Measurements from ENCODE around the gene RCL1.
"Not testable (repeated sequence)": the region's sequence is repeated elsewhere in the genome, so short reads cannot be mapped to it uniquely, and the experiment has no call there.

Gene RCL1

DNA sequence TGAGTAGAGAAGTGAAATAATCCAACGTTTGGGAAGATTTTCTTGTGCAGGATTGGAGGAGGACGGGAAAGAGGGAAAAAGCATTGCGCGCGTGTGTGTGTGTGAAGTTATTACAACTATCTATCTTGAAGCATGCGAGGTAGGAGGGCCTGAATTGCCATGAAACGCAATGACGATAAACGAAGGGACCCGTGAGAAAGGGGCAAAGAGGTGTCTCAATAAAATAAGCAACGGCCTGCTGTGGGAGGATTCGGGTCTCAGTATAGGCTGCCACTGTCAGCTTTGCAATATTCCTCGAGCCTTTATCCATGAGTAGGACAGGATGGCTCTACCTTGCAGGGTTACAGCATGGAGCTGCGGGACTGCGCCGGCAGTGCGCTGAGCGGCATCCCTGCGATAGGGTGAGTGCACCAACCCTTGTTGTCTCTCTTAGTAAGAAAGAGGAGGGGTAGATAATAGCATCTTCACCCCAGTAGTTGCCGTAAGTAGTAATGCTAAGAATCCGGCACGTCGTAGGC lies 631 bp upstream of the RCL1 start:
- DNase-seq (ENCODE audit: low read depth in 1 of 2, low spot score in 1 of 2): no peak
- no peak for TF ChIP-seq JUND (IDR thresholded peaks at IDR 0.05; ENCODE audit: low read depth)
- in situ Hi-C loops (cut with HindIII; ENCODE audit: low pct_unique_long_range_greater_than_20kb, low sequenced_read_pairs): no loop called here

- in situ Hi-C loops (cut with HindIII; ENCODE audit: low pct_unique_long_range_greater_than_20kb, low sequenced_read_pairs): no loop called here
- DNase-seq (ENCODE audit: low read depth in 1 of 2, low spot score in 1 of 2): no peak
- TF ChIP-seq JUND (IDR thresholded peaks at IDR 0.05; ENCODE audit: low read depth): no peak
Measured at GRCh38 chr9:4793459-4794395, 983 bp downstream of the RCL1 start.

DNA sequence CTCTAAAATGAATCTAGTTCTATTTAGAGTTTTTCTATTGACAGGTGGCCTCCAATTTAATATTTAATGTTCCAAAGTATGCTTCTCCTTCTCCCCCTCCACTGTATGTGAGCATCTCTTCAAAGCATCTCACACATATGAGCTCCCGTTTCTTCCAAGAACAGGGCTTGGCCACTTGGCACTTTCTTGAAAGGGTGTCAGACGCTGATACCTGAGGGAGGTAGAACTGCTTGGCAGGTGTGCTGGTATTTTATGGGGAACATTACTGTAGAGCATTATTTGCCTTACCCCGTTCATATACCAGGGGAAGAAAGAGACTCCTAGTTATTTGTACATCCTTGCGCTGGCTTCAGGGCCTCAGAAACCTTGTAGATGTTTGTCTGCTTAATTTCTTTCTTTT lies 1.9 kb downstream of the RCL1 start:
- in situ Hi-C loops (cut with HindIII; ENCODE audit: low pct_unique_long_range_greater_than_20kb, low sequenced_read_pairs): no loop called here
- TF ChIP-seq JUND (IDR thresholded peaks at IDR 0.05; ENCODE audit: low read depth): no peak
- no peak for DNase-seq (ENCODE audit: low read depth in 1 of 2, low spot score in 1 of 2)

GRCh38 chr9:4795108-4795507 lies 2.4 kb downstream of the RCL1 start:
- DNase-seq (ENCODE audit: low read depth in 1 of 2, low spot score in 1 of 2); in situ Hi-C loops (cut with HindIII; ENCODE audit: low pct_unique_long_range_greater_than_20kb, low sequenced_read_pairs): not testable (repeated sequence)

DNA sequence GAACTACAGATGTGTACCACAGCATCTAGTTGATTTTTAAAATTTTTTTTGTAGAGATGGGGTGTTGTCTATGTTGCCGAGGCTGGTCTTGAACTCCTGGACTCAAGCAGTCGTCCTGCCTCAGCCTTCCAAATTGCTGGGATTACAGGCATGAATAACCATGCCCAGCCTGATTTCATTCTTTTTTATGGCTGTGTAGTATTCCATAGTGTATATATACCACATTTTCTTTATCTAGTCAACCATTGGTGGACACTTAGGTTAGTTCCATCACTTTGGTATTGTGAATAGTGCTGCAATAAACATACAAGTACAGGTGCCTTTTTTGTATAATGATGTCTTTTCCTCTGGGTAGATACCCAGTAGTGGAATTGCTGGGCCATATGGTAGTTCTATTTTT lies 3.8 kb downstream of the RCL1 start:
- no peak for TF ChIP-seq JUND (IDR thresholded peaks at IDR 0.05; ENCODE audit: low read depth)
- in situ Hi-C loops (cut with HindIII; ENCODE audit: low pct_unique_long_range_greater_than_20kb, low sequenced_read_pairs): no loop called here
- no peak for DNase-seq (ENCODE audit: low read depth in 1 of 2, low spot score in 1 of 2)

DNA sequence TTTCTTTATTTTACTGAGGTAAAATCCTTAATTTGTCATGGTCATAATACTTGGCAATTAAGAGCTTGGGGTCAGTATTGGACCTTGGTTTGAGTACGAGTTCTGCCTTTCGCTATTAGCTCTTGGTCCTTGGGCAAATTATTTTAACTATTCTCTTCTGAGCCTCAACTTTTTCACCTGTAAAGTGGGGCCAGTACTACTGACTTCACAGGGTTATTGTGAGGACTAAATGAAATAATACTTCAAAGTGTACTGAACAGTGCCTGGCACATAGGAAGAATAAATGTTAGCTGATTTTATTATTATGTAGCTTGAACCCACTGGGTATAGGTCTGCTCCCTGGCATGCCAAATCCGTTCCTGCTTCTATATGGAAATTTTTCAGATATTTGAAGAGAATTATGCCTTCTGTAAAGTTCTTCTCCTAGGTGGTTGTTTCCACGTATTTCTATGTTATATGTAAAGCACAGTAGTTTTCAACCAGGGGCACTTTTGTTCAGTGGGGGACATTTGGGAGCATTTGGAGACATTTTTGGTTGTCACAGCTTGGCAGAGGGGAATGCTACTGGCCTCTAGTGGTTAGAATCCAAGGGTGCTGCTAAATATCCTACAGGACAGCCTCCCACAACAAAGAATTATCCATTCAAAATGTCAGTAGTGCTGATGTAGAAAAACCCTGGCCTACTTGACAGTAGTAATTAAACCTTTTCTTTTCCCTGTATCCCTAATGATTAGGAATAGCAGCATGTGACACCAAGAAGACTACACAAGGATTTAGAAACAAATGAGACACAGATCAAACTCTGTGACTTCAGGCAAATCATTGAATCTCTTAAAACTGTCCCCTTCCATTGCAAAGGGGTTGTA lies 4.5 kb downstream of the RCL1 start:
- peak in 1 of 2 experiments; percentile 61 for DNase-seq (ENCODE audit: low read depth in 1 of 2, low spot score in 1 of 2)
- in situ Hi-C loops (cut with HindIII; ENCODE audit: low pct_unique_long_range_greater_than_20kb, low sequenced_read_pairs): no loop called here

DNA sequence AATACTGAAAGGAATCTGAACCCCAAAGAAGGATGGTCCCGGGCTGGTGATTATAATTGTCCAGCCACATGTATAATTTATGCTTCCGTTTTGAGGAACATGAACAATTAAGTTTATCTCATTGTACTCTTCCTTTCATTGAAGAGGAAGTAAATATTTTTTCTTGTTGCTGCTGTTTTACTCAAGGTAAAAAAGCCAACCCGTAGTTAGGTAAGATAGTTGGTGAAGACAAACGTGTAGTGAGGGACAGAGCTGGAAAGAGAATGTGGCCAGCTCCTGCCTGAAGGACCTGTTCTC lies 5.1 kb downstream of the RCL1 start:
- in situ Hi-C loops (cut with HindIII; ENCODE audit: low pct_unique_long_range_greater_than_20kb, low sequenced_read_pairs): no loop called here
- TF ChIP-seq JUND (IDR thresholded peaks at IDR 0.05; ENCODE audit: low read depth): no peak
- DNase-seq (ENCODE audit: low read depth in 1 of 2, low spot score in 1 of 2): no peak

More for the DNA sequence above, 4.5 kb downstream of the RCL1 start:
- TF ChIP-seq JUND (IDR thresholded peaks at IDR 0.05; ENCODE audit: low read depth): no peak

GRCh38 chr9:4798281-4799032 lies 5.7 kb downstream of the RCL1 start:
- DNase-seq (ENCODE audit: low read depth in 1 of 2, low spot score in 1 of 2): no peak
- in situ Hi-C loops (cut with HindIII; ENCODE audit: low pct_unique_long_range_greater_than_20kb, low sequenced_read_pairs): no loop called here

GRCh38 chr9:4799033-4799430 lies 6.3 kb downstream of the RCL1 start:
- no peak for TF ChIP-seq JUND (IDR thresholded peaks at IDR 0.05; ENCODE audit: low read depth)
- DNase-seq (ENCODE audit: low read depth in 1 of 2, low spot score in 1 of 2): no peak
- in situ Hi-C loops (cut with HindIII; ENCODE audit: low pct_unique_long_range_greater_than_20kb, low sequenced_read_pairs): no loop called here

More at GRCh38 chr9:4798281-4799032, 5.7 kb downstream of the RCL1 start:
- no peak for TF ChIP-seq JUND (IDR thresholded peaks at IDR 0.05; ENCODE audit: low read depth)

GRCh38 chr9:4799775-4800174 lies 7.0 kb downstream of the RCL1 start:
- in situ Hi-C loops (cut with HindIII; ENCODE audit: low pct_unique_long_range_greater_than_20kb, low sequenced_read_pairs): no loop called here
- no peak for TF ChIP-seq JUND (IDR thresholded peaks at IDR 0.05; ENCODE audit: low read depth)
- no peak for DNase-seq (ENCODE audit: low read depth in 1 of 2, low spot score in 1 of 2)

GRCh38 chr9:4801156-4801555 lies 8.4 kb downstream of the RCL1 start:
- TF ChIP-seq JUND (IDR thresholded peaks at IDR 0.05; ENCODE audit: low read depth): no peak
- in situ Hi-C loops (cut with HindIII; ENCODE audit: low pct_unique_long_range_greater_than_20kb, low sequenced_read_pairs): no loop called here
- no peak for DNase-seq (ENCODE audit: low read depth in 1 of 2, low spot score in 1 of 2)
